Left colon (tissue), 2 donors: ENCODE data around the gene EIF3D. TPM values are rescaled to one million over a fixed set of nuclear protein-coding genes. Genes with fewer than 3 reads are reported as not detected.

Experiments used
- total RNA-seq, 2 donors: library from RNA; stranded (reverse); fragmentation: NEBNext Ultra II Directional; extraction: Animal tissue kit (Norgen Biotek cat#: 25700); gene quantifications; one replicate each; pipeline ENCODE4 v1.2.1, GENCODE V29; 2021
- donor health status: DM: no; HTN: no; CAD: no.
- donor health status: DM: yes; HTN: yes; CAD: no.

The EIF3D gene
- total RNA-seq, 2 donors from 2014 or later = 130 to 131 TPM

Other genes starting within 250 kb of the EIF3D start
- gene MYH9, start 141.2 kb downstream of the EIF3D start, total RNA-seq = 100 to 1,000 TPM; 581 to 641 TPM
- gene TXN2, start 47.5 kb downstream of the EIF3D start, total RNA-seq = 100 to 1,000 TPM in 1 of 2 donors, 10 to 100 TPM in 1; 96.5 to 101 TPM
- gene FOXRED2, start 22.1 kb downstream of the EIF3D start, total RNA-seq = 1 to 10 TPM; 5.3 to 5.4 TPM
- gene CACNG2, start 174.6 kb upstream of the EIF3D start, total RNA-seq = not detected
- 10 to 100 TPM; 26.5 to 30.1 TPM for gene IFT27, start 247.0 kb upstream of the EIF3D start, total RNA-seq